ENCODE data around the gene PDE4D. TPM values are rescaled to one million over a fixed set of nuclear protein-coding genes. Genes with fewer than 3 reads are reported as not detected.

Gene PDE4D
- total and polyA plus RNA-seq, 2 of the 4 experiments (the other 2 are of a cell fraction) = 1.4 to 7.9 TPM

DNA sequence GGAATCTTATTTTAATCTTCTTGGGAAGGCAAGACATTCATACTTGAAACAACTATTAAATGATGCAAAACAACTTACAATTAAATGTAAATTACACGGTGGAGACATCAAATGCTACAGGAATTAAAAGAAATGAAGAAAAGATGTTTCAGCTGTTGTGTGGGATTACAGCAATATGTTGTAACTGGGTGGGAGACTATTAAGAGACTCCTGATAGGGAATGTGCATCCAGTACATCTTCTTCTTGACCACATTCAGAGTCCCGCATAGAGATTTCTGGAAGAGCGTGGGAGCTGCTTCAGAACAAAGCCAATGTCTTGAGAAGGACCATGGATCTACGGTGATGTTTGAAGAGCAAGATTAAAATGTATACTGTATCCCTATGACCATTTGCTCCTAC is 199.1 kb downstream of the PDE4D start:
- ATAC-seq (ENCODE audit: low read depth) = no peak
- Histone ChIP-seq H2BK5ac (ENCODE audit: low read depth, low read length, poor library complexity, severe bottlenecking) (no peak overlapping the region), H3K4ac (ENCODE audit: low read depth, low read length) (no peak overlapping the region), H4K8ac (ENCODE audit: low read depth in 2 of 2, low read length in 2 of 2) (no peak overlapping the region), H3K18ac (ENCODE audit: low read depth, low read length) (no peak overlapping the region), H2AK5ac (ENCODE audit: low read depth, low read length) (no peak overlapping the region), H4K20me1 (ENCODE audit: insufficient read depth, low read length) (no peaks in the 10 kb centered on the region), H3K79me1 (ENCODE audit: low read depth in 1 of 2, low read length in 2 of 2) (no peaks in the 10 kb centered on the region), H3K9me1 (ENCODE audit: insufficient read depth, low read length) (no peaks in the 10 kb centered on the region), H2BK20ac (ENCODE audit: low read depth, low read length) (no peak overlapping the region), H3K14ac (replicated peaks; ENCODE audit: low read depth, low read length) (no peak overlapping the region), H4K91ac (ENCODE audit: insufficient read depth, low read depth, low read length) (no peak overlapping the region), H2AFZ (replicated peaks; ENCODE audit: low read length, poor library complexity) (no peak overlapping the region), H2AK9ac (replicated peaks; ENCODE audit: low read depth, low read length, poor library complexity) (no peak overlapping the region), H3K9ac (ENCODE audit: low read depth, low read length) (no peak overlapping the region), H3K27me3 (ENCODE audit: control insufficient read depth, insufficient read depth, low read length) (no peaks in the 10 kb centered on the region), H3K27ac (ENCODE audit: insufficient read depth, low read length) (no peak overlapping the region), H4K5ac (ENCODE audit: low read depth, low read length) (no peak overlapping the region), H3K23ac (ENCODE audit: low read depth, low read length) (no peak overlapping the region), H2BK120ac (ENCODE audit: low read depth, low read length) (no peak overlapping the region), H3K36me3 (ENCODE audit: control insufficient read depth, insufficient read depth, low read length) (no peaks in the 10 kb centered on the region), H3K4me3 (ENCODE audit: insufficient read depth, low read depth, low read length) (no peak overlapping the region), H3K4me1 (ENCODE audit: control insufficient read depth, insufficient read depth, low read length) (no peaks in the 10 kb centered on the region), H3K56ac (ENCODE audit: extremely low read depth, insufficient read depth, low read length) (no peak overlapping the region), H3K9me3 (ENCODE audit: control insufficient read depth, insufficient read depth, low read length) (no peaks in the 10 kb centered on the region), H3K4me2 (ENCODE audit: low read depth, low read length) (no peak overlapping the region), H2BK15ac (ENCODE audit: low read depth, low read length) (no peak overlapping the region)
- no TSS peak for BruUV-seq (replicated peaks)
- CTCF ChIA-PET = no interaction called here
- in situ Hi-C loops (cut with MboI; ENCODE audit: low sequenced_read_pairs) (no loop called here), intact Hi-C loops (cut with micrococcal nuclease) (no loop called here), dilution Hi-C loops (cut with HindIII; ENCODE audit: low sequenced_read_pairs, unreplicated experiment) (no loop called here)
- TF ChIP-seq RCOR1 (IDR thresholded peaks at IDR 0.05; ENCODE audit: insufficient replicate concordance, low read length) (no peak), BHLHE40 (IDR thresholded peaks at IDR 0.05; ENCODE audit: low read depth, low read length) (no peak), POLR2A (IDR thresholded peaks at IDR 0.05; ENCODE audit: low read depth, low read length) (no peak), CEBPB (IDR thresholded peaks at IDR 0.05; ENCODE audit: low read depth, low read length) (no peak), USF2 (IDR thresholded peaks at IDR 0.05; ENCODE audit: low read depth, low read length) (no peak), RFX5 (IDR thresholded peaks at IDR 0.05; ENCODE audit: low read depth, low read length) (no peak), MXI1 (IDR thresholded peaks at IDR 0.05; ENCODE audit: borderline replicate concordance, low read depth, low read length) (no peak), CHD1 (IDR thresholded peaks at IDR 0.05; ENCODE audit: low read depth, low read length) (no peak), CTCF (conservative IDR thresholded peaks at IDR 0.05; ENCODE audit: low read depth, low read length) (no peak), RAD21 (IDR thresholded peaks at IDR 0.05; ENCODE audit: low read length) (no peak), MAZ (IDR thresholded peaks at IDR 0.05; ENCODE audit: borderline replicate concordance, low read depth, low read length) (no peak), NFE2L2 (IDR thresholded peaks at IDR 0.05; ENCODE audit: low read depth, low read length) (no peak), MAFK (IDR thresholded peaks at IDR 0.05; ENCODE audit: low read depth, low read length) (no peak), FOS (IDR thresholded peaks at IDR 0.05; ENCODE audit: low read depth, low read length) (no peak), SMC3 (IDR thresholded peaks at IDR 0.05; ENCODE audit: low read depth, low read length) (no peak)
- TF ChIP-seq, protein P1, sequence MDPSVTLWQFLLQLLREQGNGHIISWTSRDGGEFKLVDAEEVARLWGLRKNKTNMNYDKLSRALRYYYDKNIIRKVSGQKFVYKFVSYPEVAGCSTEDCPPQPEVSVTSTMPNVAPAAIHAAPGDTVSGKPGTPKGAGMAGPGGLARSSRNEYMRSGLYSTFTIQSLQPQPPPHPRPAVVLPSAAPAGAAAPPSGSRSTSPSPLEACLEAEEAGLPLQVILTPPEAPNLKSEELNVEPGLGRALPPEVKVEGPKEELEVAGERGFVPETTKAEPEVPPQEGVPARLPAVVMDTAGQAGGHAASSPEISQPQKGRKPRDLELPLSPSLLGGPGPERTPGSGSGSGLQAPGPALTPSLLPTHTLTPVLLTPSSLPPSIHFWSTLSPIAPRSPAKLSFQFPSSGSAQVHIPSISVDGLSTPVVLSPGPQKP (IDR thresholded peaks at IDR 0.05; ENCODE audit: borderline replicate concordance, low read depth, low read length) = no peak
- no peak for DNase-seq
- WGBS, 2 experiments (ENCODE audit: extremely low coverage in 2 of 2, insufficient read length in 1 of 2) = 90% methylated on average over 2 of the region's 4 CpGs; no CpG with 5 or more reads in 1 of the 2 experiments
- POLR2A ChIA-PET (ENCODE audit: unreplicated experiment) = no interaction called here

All from IMR-90 (cell line).